GM10266 (cell line): ENCODE measurements around the gene TXLNB.
"Not testable (repeated sequence)": the region's sequence is repeated elsewhere in the genome, so short reads cannot be mapped to it uniquely, and the experiment has no call there.

Experiments
- DNase-seq: peaks from one replicate; pipeline ENCODE4 v3.0.0; 2012; ENCODE audit errors: extremely low spot score
- TF ChIP-seq, protein P1 (sequence below): IDR thresholded peaks from 2 replicates; pipeline ENCODE4 v1.5.1; 2012; ENCODE audit warnings: mild to moderate bottlenecking, low read depth; ENCODE audit not compliant: control insufficient read depth, insufficient read depth; ENCODE audit errors: missing control alignments

TXLNB gene

DNA sequence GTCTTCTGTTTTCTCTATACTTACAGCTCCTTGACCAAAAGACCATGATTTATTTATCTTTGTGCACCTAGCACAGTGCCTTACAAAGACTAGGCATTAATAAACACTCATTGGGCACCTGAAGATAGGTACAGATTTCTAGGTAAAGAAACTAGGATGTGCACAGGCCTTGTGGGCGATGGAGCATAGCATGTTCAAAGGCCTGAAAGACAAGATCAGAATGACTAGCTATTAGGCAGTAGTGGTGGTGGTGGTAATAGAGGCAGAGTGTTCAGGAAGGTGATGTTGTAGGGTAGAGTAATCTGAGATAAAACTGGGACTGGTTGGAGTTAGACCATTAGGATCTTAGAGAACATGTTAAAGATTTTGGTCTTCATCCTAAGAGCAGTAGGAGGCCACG, 3.9 kb downstream of the TXLNB start:
- TF ChIP-seq, protein P1, sequence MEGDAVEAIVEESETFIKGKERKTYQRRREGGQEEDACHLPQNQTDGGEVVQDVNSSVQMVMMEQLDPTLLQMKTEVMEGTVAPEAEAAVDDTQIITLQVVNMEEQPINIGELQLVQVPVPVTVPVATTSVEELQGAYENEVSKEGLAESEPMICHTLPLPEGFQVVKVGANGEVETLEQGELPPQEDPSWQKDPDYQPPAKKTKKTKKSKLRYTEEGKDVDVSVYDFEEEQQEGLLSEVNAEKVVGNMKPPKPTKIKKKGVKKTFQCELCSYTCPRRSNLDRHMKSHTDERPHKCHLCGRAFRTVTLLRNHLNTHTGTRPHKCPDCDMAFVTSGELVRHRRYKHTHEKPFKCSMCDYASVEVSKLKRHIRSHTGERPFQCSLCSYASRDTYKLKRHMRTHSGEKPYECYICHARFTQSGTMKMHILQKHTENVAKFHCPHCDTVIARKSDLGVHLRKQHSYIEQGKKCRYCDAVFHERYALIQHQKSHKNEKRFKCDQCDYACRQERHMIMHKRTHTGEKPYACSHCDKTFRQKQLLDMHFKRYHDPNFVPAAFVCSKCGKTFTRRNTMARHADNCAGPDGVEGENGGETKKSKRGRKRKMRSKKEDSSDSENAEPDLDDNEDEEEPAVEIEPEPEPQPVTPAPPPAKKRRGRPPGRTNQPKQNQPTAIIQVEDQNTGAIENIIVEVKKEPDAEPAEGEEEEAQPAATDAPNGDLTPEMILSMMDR: no peak
- no peak for DNase-seq

DNA sequence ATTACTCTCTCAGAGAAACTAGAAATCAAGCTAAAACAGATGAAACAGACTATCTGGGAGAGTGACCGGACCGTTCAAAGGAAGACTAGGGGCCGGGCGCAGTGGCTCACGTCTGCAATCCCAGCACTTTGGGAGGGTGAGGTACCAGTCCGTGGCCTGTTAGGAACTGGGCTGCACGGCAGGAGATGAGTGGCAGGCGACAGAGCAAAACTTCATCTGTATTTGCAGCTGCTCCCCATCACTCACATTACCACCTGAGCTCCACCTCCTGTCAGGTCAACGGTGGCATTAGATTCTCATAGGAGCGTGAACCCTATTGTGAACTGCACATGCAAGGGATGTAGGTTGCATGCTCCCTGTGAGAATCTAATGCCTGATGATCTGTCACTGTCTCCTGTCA, 5.4 kb downstream of the TXLNB start:
- not testable (repeated sequence) for DNase-seq

DNA sequence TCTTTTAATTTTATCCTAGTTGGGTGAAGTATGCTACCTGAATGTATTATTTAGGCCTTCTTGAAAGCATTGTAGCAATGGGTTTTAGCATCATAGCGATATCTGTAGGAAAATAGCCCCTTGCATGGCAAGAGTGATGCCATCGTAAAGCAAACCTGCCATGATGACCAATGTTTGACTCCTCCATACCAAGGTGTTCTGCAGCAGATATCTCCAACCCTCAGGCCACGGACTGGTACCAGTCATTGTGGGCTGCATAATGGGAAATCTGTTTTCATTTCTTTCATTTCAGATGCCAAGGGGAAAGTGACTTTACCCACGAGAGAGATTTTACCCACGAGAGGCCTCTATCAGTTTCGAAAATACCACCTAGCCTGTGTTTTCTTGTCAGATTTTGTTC, 6.2 kb downstream of the TXLNB start:
- no peak for DNase-seq
- TF ChIP-seq, protein P1: no peak

DNA sequence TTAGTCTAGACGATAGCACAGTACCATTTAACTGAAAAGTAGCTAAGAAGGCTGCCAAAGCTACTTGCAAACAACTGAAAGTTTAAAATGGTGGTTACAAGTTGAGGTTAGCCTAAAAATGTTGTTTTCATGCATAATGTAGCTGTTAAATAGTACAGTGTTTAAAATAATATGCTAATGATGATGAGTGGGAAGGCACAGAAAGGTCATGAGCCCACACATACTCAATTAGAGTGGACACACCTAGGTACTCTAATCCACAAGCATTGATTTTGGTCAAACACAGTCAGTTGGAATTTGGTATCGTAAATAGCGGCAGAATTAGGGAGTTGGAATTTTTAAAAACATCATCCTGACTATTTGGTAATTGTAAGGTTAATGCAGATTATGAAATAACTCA, 7.0 kb downstream of the TXLNB start:
- no peak for DNase-seq
- TF ChIP-seq, protein P1: no peak

DNA sequence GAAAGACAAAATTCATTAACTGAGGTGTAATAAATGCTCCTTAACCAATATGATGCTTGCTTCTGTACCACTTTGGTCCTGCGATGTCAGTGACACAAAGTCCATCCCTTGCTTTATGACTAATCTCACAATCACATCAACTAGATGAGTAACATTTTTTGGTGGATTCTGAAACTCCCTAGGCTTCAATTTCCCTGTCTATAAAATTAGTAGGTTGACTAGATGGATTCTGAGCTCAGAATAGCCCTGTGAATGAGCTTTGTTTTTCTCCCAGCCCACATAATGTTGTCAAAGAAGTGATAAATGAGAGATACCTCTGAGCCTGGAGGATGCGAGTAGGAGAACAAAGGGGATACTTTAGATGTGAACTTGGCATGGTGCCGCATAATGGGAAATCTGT, 9.1 kb downstream of the TXLNB start:
- DNase-seq: no peak
- TF ChIP-seq, protein P1: no peak

DNA sequence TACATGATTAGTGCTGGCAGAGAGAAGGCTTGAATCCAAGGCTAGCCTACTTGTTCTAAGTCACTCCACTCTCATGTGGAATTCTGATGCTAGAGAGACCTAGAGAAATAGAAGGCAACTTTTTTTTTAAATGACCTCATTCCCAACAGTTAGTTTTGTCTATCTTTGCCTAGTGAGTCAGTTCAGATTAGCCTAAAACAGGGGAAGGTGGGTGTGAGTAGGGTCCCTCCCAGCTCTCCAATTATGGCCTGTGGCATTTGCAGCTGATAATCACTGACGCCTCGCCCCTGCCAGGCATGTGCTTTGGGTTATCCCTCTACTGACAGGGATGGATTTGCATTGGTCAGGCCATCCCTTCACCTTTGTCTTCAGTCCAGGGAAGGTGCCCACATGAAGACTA, 13.6 kb downstream of the TXLNB start:
- TF ChIP-seq, protein P1: no peak
- no peak for DNase-seq

DNA sequence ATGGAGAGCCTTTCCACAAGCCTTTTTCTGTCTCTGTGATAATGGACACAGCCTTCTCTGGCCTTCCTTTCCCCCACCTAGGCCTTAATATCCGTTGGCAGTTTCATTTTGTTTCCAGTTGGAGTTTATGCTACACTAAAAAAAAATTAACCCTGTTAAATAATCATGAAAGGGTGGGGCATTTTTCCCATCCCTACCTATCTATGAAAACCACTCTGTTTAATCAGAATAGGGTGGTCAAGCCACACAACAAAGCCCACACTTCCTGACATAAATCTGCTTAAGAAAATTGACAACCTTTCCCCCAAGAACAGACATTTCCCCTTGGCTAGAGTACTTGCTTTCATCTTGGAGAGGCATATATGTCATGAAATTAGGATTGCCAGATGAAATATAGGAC, 14.2 kb downstream of the TXLNB start:
- DNase-seq: no peak
- TF ChIP-seq, protein P1: no peak

DNA sequence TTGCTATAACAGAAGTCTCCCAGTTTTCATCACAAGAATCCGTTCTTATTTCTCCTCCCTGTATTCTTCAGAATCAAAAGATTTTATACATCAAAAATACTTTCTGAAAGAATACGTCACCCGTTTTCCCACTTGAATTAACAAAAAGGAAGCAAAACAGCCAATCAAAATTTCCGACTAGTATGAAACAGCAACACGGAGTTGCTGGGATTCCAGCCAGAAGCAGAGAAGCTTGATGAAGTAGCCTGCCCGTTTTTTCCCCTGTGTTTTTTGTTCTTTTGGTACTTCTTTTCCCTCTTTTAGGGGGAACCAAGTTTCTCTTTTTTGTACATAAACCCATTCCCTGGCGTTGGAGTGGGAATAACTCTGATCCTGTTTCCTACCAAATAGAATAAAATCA, 14.6 kb downstream of the TXLNB start:
- TF ChIP-seq, protein P1: no peak
- no peak for DNase-seq
